Measurements from ENCODE around the gene PSMA7. TPM values are rescaled to one million over a fixed set of nuclear protein-coding genes. Genes with fewer than 3 reads are reported as not detected.

PSMA7 gene
- total RNA-seq, 1 donor from 2014 or later: 217 TPM

DNA sequence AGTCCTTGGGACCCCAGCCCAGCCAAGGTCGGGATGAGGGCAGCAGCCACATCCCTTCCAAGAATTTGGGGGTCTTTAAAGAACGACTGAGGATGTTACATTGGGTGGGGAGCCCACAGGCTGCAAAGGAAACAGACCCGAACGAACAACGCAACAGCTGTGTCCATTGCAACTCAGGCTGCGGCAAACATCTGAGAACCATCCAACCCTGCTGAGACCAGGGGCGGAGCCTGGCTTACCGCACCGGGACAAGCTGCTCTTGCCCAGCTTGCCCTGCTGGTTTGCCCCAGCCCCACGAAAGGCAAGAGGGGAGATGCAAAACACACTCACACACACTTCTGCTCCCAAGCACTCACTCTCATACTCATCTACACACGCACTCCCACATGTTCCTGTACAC, 56.0 kb downstream of the PSMA7 start:
- TF ChIP-seq, protein P1, sequence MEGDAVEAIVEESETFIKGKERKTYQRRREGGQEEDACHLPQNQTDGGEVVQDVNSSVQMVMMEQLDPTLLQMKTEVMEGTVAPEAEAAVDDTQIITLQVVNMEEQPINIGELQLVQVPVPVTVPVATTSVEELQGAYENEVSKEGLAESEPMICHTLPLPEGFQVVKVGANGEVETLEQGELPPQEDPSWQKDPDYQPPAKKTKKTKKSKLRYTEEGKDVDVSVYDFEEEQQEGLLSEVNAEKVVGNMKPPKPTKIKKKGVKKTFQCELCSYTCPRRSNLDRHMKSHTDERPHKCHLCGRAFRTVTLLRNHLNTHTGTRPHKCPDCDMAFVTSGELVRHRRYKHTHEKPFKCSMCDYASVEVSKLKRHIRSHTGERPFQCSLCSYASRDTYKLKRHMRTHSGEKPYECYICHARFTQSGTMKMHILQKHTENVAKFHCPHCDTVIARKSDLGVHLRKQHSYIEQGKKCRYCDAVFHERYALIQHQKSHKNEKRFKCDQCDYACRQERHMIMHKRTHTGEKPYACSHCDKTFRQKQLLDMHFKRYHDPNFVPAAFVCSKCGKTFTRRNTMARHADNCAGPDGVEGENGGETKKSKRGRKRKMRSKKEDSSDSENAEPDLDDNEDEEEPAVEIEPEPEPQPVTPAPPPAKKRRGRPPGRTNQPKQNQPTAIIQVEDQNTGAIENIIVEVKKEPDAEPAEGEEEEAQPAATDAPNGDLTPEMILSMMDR (IDR thresholded peaks at IDR 0.05): no peak
- no peaks in the 10 kb centered on the region for H3K36me3 Mint-ChIP-seq (ENCODE audit: unreplicated experiment)
- H3K4me3 Mint-ChIP-seq (ENCODE audit: unreplicated experiment): no peak overlapping the region
- H3K4me1 Mint-ChIP-seq (ENCODE audit: unreplicated experiment): no peaks in the 10 kb centered on the region
- H3K27me3 Mint-ChIP-seq (ENCODE audit: unreplicated experiment): peaks cover 11% of the 10 kb centered on the region
- no peaks in the 10 kb centered on the region for H3K9me3 Mint-ChIP-seq (ENCODE audit: unreplicated experiment)
- DNase-seq (ENCODE audit: extremely low spot score, unreplicated experiment): no peak
- H3K27ac Mint-ChIP-seq (ENCODE audit: unreplicated experiment): no peak overlapping the region

Other genes starting within 250 kb of the PSMA7 start
- gene TAF4, start 77.5 kb downstream of the PSMA7 start, total RNA-seq: 17.3 and 22.8 TPM in 2 replicates
- 67.8 and 68.7 TPM in 2 replicates for gene LSM14B, start 20.9 kb downstream of the PSMA7 start, total RNA-seq
- gene SS18L1, start 375 bp upstream of the PSMA7 start, total RNA-seq: 18.3 and 19.9 TPM in 2 replicates
- gene MTG2, start 39.6 kb upstream of the PSMA7 start, total RNA-seq: 29.3 and 30.7 TPM in 2 replicates
- not detected in 2 replicates for gene HRH3, start 76.9 kb upstream of the PSMA7 start, total RNA-seq
- gene OSBPL2, start 95.1 kb upstream of the PSMA7 start, total RNA-seq: 46.3 and 50.9 TPM in 2 replicates
- 82.6 and 83.9 TPM in 2 replicates for gene ADRM1, start 159.6 kb upstream of the PSMA7 start, total RNA-seq
- gene LAMA5, start 223.9 kb upstream of the PSMA7 start, total RNA-seq: 201 and 204 TPM in 2 replicates
- 1,013 and 1,039 TPM in 2 replicates for gene RPS21, start 243.7 kb upstream of the PSMA7 start, total RNA-seq

Measured in osteocyte (in vitro differentiated cells).